Liver (tissue), 9 donors: ENCODE measurements around the gene C14orf180. TPM values are rescaled to one million over a fixed set of nuclear protein-coding genes. Genes with fewer than 3 reads are reported as not detected.

Source experiments
- DNase-seq: peaks from one replicate; pipeline ENCODE4 v3.0.0-alpha.2; 2017; ENCODE audit warnings: low spot score
- H3K27ac ChIP-seq, 2 donors: one replicate each; pipeline ENCODE4 v1.7.0; 2013; ENCODE audit warnings: inconsistent platforms in 2 of 2, low read length in 2 of 2, control low read depth in 1 of 2, low read depth in 1 of 2, mild to moderate bottlenecking in 1 of 2
- H3K27me3 ChIP-seq, 4 donors: one replicate each; pipeline versions ENCODE4 v1.6.1 to v1.7.0; 2013; ENCODE audit warnings: low read length in 3 of 4, inconsistent platforms in 1 of 4, mild to moderate bottlenecking in 1 of 4, moderate library complexity in 1 of 4; ENCODE audit not compliant: control insufficient read depth in 4 of 4, insufficient read depth in 4 of 4
- H3K36me3 ChIP-seq, 4 donors: one replicate each; pipeline versions ENCODE4 v1.6.1 to v1.7.0; 2013; ENCODE audit warnings: low read length in 3 of 4, mild to moderate bottlenecking in 3 of 4, low read depth in 1 of 4, moderate library complexity in 1 of 4; ENCODE audit not compliant: control insufficient read depth in 4 of 4, insufficient read depth in 3 of 4
- H3K4me1 ChIP-seq, 4 donors: one replicate each; pipeline versions ENCODE4 v1.6.1 to v1.7.0; 2013; ENCODE audit warnings: low read length in 3 of 4, mild to moderate bottlenecking in 3 of 4, moderate library complexity in 1 of 4; ENCODE audit not compliant: control insufficient read depth in 4 of 4, insufficient read depth in 4 of 4
- H3K4me3 ChIP-seq, 3 donors: one replicate each; pipeline versions ENCODE4 v1.6.1 to v1.7.0; 2013; ENCODE audit warnings: low read length in 3 of 3, control low read depth in 1 of 3, low read depth in 1 of 3, mild to moderate bottlenecking in 1 of 3
- H3K9ac ChIP-seq, 2 donors: one replicate each; pipeline ENCODE4 v1.7.0; 2013; ENCODE audit warnings: low read length in 2 of 2, mild to moderate bottlenecking in 2 of 2, moderate library complexity in 2 of 2, control low read depth in 1 of 2, low read depth in 1 of 2
- H3K9me3 ChIP-seq, 4 donors: one replicate each; pipeline versions ENCODE4 v1.6.1 to v1.7.0; 2013; ENCODE audit warnings: low read length in 3 of 4; ENCODE audit not compliant: control insufficient read depth in 4 of 4
- ATF3 ChIP-seq: IDR thresholded peaks from 2 replicates; pipeline ENCODE4 v1.6.1; 2016; ENCODE audit warnings: antibody characterized with exemption
- CTCF ChIP-seq: fragments of 150-350 bp; IDR thresholded peaks from 2 replicates; pipeline ENCODE4 v1.5.1; 2017; ENCODE audit warnings: improper control_type of control experiment, low read depth, low read length; ENCODE audit not compliant: missing input control
- FOXA1 ChIP-seq: IDR thresholded peaks from 2 replicates; pipeline ENCODE4 v1.6.1; 2016; ENCODE audit warnings: antibody characterized with exemption
- FOXA2 ChIP-seq: IDR thresholded peaks from 2 replicates; pipeline ENCODE4 v1.6.1; 2016; ENCODE audit warnings: antibody characterized with exemption
- GABPA ChIP-seq, 2 donors: IDR thresholded peaks in 1 of 2; conservative IDR thresholded peaks in 1 of 2; 2 replicates each; pipeline ENCODE4 v1.6.1; 2016; ENCODE audit warnings: antibody characterized with exemption in 2 of 2, mild to moderate bottlenecking in 1 of 2, moderate library complexity in 1 of 2
- JUND ChIP-seq, 2 donors: IDR thresholded peaks; 2 replicates each; pipeline ENCODE4 v1.6.1; 2016; ENCODE audit warnings: antibody characterized with exemption in 2 of 2
- MAX ChIP-seq: IDR thresholded peaks from 2 replicates; pipeline ENCODE4 v1.6.1; 2016; ENCODE audit warnings: antibody characterized with exemption
- NR2F2 ChIP-seq: IDR thresholded peaks from 2 replicates; pipeline ENCODE4 v1.6.1; 2016; ENCODE audit warnings: antibody characterized with exemption
- RAD21 ChIP-seq, 2 donors: IDR thresholded peaks; 2 replicates each; pipeline ENCODE4 v1.6.1; 2016; ENCODE audit warnings: antibody characterized with exemption in 2 of 2, mild to moderate bottlenecking in 2 of 2
- YY1 ChIP-seq: IDR thresholded peaks from 2 replicates; pipeline ENCODE4 v1.6.1; 2016; ENCODE audit warnings: antibody characterized with exemption, mild to moderate bottlenecking
- WGBS: extraction: QIAGEN DNeasy Blood & Tissue Kit; methylation state at CpG from one replicate; pipeline ENCODE4 v1.1.7; 2013; 5-methylcytosine and 5-hydroxymethylcytosine counted together
- polyA plus RNA-seq, 2 donors: library from polyadenylated mRNA; stranded (reverse) in 1 of 2; unstranded in 1 of 2; fragments of 200-250 nt in 1 of 2; fragments of >200 nt in 1 of 2; fragmentation: Nextera tagmentation in 1 of 2; extraction: Ambion mirVana in 1 of 2; gene quantifications; one replicate each; pipeline versions ENCODE4 v1.2.1 to v1.2.3, GENCODE V29; 2013 to 2015
- total RNA-seq, 2 donors: library from RNA; depleted of rRNA; stranded (reverse); fragments of >200 nt; gene quantifications; one replicate each; pipeline ENCODE4 v1.2.3, GENCODE V29; 2014
- donor health status: healthy.
- donor health status: healthy.
- donor health status: healthy.
- donor health status: healthy.
- donor health status: healthy.

Gene C14orf180
- total and polyA plus RNA-seq, 4 donors, result 0.09 to 4.0 (median 2.9) TPM

- Histone ChIP-seq H3K4me3 (no peak overlapping the region), H3K27me3 (peaks cover 0 to 3% (median 0%) of the 10 kb centered on the region in 4 donors), H3K36me3 (no peaks in the 10 kb centered on the region), H3K9ac (no peak overlapping the region), H3K9me3 (no peaks in the 10 kb centered on the region), H3K27ac (no peak overlapping the region), H3K4me1 (peaks cover 0 to 3% (median 1%) of the 10 kb centered on the region in 4 donors)
- TF ChIP-seq FOXA1 (no peak), FOXA2 (no peak), YY1 (no peak), ATF3 (no peak), JUND (IDR thresholded peaks at IDR 0.05) (no peak), CTCF (no peak)
- WGBS, result 62% methylated on average over 15 of the region's 15 CpGs
- DNase-seq, result no peak
Measured at GRCh38 chr14:104563191-104563741, 16.3 kb upstream of the C14orf180 start.

GRCh38 chr14:104563742-104564615 is 15.6 kb upstream of the C14orf180 start:
- no peak overlapping the region for H3K9ac ChIP-seq
- 9% methylated on average over 27 of the region's 27 CpGs for WGBS
- DNase-seq, result peak; percentile 74
- peaks cover 0 to 3% (median 1%) of the 10 kb centered on the region in 4 donors for H3K4me1 ChIP-seq
- peaks cover 0 to 3% (median 0%) of the 10 kb centered on the region in 4 donors for H3K27me3 ChIP-seq
- no peak overlapping the region for H3K4me3 ChIP-seq
- H3K27ac ChIP-seq, result no peak overlapping the region
- TF ChIP-seq CTCF (peak; percentile 81), GABPA (IDR thresholded peaks at IDR 0.05 in 1 of 2, conservative IDR thresholded peaks at IDR 0.05 in 1 of 2) (no peak), NR2F2 (peak; percentile 81), RAD21 (IDR thresholded peaks at IDR 0.05) (peak; percentile 92 to 95), FOXA2 (no peak), MAX (no peak)
- H3K9me3 ChIP-seq, result no peaks in the 10 kb centered on the region
- H3K36me3 ChIP-seq, result no peaks in the 10 kb centered on the region
